Activated CD4-positive, alpha-beta T cell treated with anti-CD3 and anti-CD28 coated beads for 4 hours (primary cell): ENCODE results near the gene TPPP3.
A peak's percentile ranks its signal among the peaks of the same experiment; 100 is the strongest.

Source experiments
- DNase-seq, 2 donors: peaks; one replicate each; pipeline ENCODE4 v3.0.0-alpha.2; 2020

TPPP3 gene

GRCh38 chr16:67393111-67393787, at the start of gene TPPP3:
TSS of gene TPPP3 (minus strand) at chr16:67393498. CDS start at chr16:67391111, 2,387 bp downstream.
- peak; percentile 15 to 19 for DNase-seq

- no peak for DNase-seq
Measured at GRCh38 chr16:67442581-67443255, 49.4 kb upstream of the TPPP3 start.

DNA sequence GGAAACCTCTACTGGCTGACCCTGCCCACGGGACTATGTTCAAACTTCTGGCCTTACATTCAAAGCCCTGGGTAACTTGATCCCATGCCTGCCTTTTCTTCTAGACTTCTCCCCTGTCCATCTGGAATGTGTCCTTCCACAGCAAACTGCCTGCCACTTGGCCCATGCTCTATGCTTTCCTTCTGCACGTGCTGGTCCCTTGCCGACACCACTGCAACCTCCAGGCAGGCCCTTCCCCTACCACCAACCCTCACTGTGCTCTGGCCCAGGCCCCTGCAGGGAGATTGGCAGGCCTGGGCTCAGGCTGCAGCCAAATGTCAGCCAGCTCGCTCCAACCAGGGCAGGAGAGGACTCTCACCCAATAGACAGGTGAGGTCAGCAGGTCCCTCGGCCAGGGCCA, 48.6 kb upstream of the TPPP3 start:
- DNase-seq: no peak

DNA sequence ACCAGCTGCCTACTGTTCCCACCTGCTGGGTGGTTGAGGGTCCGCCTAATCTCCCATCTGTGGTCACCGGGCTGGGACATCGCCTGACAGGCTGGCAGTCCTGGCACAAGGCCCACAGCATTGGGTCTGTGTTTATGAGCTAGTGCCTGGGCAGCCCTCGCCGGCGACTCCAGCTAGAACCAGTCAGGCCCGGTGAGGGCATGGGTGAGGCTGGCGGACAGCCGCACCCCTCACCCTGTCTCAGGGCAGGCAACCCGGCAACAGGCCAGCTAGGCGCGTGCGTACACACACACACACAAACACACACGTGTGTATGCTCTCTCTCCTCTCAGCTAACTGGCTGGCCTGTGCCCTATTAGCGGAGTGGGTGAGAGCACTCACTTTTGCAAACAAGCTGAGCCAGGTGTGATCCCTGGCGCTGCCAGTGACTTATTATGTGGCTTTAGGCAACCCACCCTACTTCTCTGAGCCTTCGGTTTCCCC, 48.0 kb upstream of the TPPP3 start:
- no peak for DNase-seq

- no peak for DNase-seq
Measured at GRCh38 chr16:67438824-67439393, 45.6 kb upstream of the TPPP3 start.

- no peak for DNase-seq
Measured at GRCh38 chr16:67438098-67438791, 44.9 kb upstream of the TPPP3 start.

DNA sequence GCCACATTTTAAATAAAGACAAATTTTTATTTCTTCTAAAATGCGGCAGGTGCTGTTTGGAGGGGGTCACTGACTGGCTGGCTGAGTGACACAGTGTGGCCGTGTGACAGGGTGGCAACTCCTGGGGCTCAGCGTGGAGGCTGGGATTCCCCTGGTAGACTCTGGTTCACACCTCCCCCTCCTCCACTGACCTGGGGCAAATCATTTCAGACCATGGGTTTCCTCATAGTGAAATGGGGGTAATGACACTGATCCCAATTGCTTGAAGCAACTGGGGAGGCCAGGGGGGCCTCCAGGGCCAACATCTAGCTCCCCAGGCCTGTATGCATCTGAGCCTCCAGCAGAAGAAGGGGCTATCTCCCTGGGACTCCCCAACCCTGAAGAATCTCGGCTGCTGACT, 44.2 kb upstream of the TPPP3 start:
- DNase-seq: no peak

- DNase-seq: no peak
Measured at GRCh38 chr16:67436640-67437193, 43.4 kb upstream of the TPPP3 start.

DNA sequence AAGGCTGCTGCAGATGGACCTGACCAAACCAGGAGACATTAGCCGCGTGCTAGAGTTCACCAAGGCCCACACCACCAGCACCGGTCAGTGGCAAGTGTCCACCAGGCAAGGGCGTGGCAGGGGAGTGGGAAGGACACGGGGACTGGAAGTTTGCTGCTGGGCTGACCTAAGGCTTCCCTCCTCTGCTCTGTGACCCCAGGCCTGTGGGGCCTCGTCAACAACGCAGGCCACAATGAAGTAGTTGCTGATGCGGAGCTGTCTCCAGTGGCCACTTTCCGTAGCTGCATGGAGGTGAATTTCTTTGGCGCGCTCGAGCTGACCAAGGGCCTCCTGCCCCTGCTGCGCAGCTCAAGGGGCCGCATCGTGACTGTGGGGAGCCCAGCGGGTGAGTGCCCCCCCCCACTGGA, 42.5 kb upstream of the TPPP3 start:
- DNase-seq: no peak

- DNase-seq: no peak
Measured at GRCh38 chr16:67433131-67433719, 39.9 kb upstream of the TPPP3 start.

GRCh38 chr16:67432506-67432890, 39.2 kb upstream of the TPPP3 start:
- no peak for DNase-seq

GRCh38 chr16:67431775-67432505, 38.6 kb upstream of the TPPP3 start:
- no peak for DNase-seq

DNA sequence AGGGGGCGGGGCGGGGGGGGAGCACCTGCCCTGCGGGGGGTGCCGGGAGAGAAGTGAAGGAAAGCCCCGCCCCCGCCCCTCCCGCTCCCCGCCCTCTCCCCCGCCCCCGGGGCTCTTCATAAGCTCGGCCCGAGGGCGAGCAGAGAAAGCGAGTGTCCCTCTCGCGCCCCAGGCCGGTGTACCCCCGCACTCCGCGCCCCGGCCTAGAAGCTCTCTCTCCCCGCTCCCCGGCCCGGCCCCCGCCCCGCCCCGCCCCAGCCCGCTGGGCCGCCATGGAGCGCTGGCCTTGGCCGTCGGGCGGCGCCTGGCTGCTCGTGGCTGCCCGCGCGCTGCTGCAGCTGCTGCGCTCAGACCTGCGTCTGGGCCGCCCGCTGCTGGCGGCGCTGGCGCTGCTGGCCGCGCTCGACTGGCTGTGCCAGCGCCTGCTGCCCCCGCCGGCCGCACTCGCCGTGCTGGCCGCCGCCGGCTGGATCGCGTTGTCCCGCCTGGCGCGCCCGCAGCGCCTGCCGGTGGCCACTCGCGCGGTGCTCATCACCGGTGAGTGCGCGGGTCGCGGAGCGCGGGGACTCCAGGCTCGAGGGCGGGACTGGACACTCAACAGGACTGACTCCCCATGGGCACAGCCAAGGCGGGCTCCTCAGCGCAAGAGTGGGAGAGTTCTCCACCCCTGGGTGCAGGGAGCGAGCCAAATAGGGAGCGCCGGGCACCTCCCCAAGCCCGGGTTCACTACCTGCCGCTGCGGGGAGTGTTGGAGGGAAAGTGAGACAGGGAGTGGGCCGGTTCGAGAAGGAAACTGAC, 37.9 kb upstream of the TPPP3 start, which contains the start of gene HSD11B2:
HSD11B2 (plus strand) TSS at position 145 of the 798 bp plus-strand sequence; CDS start at position 273, 128 bp downstream.
- peak; percentile 18 to 42 for DNase-seq

DNA sequence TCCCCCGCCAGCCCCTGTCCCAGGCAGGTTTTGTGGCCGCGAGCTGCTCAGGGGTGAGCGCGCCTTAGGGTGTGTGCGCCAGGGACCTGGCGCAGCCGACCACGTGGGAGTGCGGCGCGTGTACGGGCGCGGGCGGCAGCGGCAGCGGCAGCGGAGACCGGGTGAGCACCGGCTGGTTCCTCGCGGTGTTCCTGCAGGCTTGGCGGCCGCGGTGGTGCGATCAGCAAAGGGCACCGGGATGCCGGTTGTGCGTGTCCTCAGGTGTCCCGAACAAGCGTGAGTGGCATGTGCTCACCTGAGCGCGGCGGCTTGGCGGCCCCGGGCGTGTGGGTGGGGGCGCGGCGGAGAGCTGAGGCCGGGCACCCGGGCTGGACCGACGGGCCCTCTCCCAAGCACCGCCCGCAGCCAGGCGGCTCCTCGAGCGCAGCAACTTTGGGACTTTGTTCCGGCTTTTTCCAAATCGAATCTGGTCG, 37.2 kb upstream of the TPPP3 start:
- peak; percentile 33 to 34 for DNase-seq

DNA sequence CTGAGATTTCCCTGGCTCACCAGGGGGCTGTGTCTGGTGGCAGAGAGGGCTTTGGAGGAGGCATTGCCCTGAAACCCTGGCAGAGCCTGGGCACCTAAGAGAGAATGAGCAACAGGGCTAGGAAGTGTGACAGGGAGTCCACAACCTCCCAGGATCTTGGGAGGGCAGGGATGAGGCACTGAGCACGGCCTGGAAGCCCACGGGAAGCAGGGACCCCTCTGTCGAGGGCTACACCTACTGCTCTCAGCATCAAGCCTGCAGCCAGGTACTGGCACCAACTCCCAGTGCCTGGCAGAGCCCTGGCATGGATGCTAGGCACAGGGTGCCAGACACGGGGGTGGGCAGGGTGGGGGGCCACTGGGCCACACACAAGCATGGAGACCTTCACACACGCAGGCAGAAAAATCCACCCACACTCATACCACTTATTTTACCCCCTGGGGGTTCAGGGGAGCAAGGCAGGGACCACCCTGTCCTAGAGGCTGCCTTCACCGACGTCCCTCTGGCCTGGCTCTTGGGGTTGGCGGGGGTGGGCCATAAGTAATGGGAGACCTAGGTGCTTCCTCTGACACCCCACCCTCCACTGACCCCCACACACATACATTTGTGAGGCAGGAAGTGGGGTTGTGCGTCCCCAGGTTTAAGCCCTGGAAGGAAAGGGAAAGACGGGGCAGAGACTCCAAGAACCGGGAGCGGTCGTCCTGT, 36.7 kb upstream of the TPPP3 start:
- DNase-seq: no peak

DNA sequence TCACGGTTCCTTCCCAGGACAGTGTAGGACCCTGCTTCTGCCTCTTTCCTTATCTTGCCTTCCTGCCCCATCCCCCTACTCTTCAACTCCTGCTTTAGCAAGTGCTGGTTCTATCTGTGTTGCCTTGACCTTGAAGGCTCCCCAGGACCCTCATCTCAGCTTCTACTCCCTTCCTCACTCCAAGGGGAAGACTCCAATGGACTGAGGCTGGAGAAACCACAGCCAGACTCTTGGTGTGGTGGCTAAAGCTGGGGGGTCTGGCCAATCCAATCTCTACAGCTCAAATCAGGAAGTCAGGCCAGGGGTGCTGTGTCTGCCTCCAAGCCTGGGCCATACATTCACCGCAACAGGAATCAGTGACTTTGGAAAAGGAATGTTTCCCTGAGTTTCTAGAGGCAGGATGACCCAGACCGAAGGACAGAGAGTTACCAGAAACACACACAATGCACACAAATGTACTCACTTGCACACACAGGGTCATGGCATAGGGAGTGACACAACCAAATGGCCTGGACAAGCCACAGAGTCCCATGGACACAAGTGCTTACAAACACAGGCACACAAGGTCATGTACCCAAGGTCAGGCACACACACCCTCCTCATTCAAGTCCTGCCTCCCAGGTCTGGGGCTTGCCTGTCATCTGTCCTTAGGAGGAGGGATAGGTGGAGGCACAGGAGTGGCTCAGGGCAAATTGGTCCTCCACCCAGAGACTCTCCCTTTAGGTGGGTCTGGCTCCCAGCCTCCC, 35.9 kb upstream of the TPPP3 start:
- no peak for DNase-seq

DNA sequence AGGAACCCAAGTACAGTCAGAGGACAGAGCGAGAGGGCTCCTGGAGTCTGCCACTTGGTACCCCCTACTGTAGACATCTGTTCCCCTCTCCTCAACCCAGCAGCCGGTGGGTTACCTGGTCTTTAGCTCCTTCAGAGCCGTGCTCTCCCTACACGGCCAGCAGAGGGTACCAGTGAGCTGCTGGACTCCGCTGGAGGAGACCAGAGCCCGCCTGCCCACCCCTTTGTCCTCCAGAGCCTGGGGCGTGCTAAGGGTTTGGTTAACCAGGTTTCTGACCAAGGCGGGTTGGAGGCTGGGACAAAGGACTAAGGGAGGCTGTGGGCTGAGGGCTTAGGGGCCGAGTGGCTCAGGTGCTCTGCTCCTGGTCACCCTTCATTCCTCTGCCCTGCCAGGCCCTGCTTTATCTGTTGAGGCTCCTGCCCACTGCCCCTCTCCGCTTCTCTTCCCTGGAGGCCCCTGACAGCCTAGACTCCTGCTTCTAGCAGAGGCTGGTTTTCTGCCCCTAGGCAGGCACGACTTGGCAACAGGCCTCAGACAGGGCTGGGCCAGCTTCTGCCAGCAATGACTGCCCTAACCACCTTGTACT, 34.9 kb upstream of the TPPP3 start:
- peak; percentile 39 to 53 for DNase-seq

GRCh38 chr16:67426950-67427349, 33.7 kb upstream of the TPPP3 start:
- no peak for DNase-seq

DNA sequence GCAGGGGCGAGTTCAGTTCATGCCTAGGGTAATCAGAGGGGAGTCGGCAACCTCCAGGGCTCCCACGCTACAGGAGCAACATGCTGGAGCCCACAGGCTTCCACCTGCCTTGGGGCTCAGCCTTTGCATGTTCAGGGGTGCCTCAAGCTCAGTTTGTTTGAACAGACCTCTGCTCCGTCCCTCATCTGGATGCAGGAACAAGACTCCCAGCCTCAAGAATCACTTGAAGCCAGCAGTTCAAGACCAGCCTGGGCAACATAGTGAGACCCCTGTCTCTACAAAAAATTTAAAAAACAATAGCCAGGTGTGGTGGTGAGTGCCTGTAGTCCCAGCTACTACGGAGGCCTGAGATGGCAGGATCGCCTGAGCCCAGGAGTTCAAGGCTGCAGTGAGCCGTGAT, 32.7 kb upstream of the TPPP3 start:
- DNase-seq: no peak
